Activated naive CD4-positive, alpha-beta T cell treated with anti-CD3 and anti-CD28 coated beads, Interleukin-2, amount 10 ng/mL, durations not matched to agents 7 days and 5 days (primary cell): ENCODE results near the gene TYW3.
A peak's percentile ranks its signal among the peaks of the same experiment; 100 is the strongest.
"Not testable (repeated sequence)": the region's sequence is repeated elsewhere in the genome, so short reads cannot be mapped to it uniquely, and the experiment has no call there.

Source experiments
- CTCF ChIA-PET: fragments of 350-600 bp; sonication (Branson Sonifier 250); formaldehyde crosslinking; loops from one replicate; lab custom pipeline; 2021; ENCODE audit warnings: antibody characterized with exemption; lab: Charles Lee
- DNase-seq: peaks from one replicate; pipeline ENCODE4 v3.0.0-alpha.2; 2020
- H3K27ac Mint-ChIP-seq: one replicate; pipeline ENCODE4 v1.8.0; 2021; ENCODE audit warnings: mild to moderate bottlenecking, moderate library complexity, mixed read lengths
- H3K27me3 Mint-ChIP-seq: one replicate; pipeline ENCODE4 v1.8.0; 2021; ENCODE audit warnings: mild to moderate bottlenecking, mixed read lengths
- H3K36me3 Mint-ChIP-seq: one replicate; pipeline ENCODE4 v1.8.0; 2021; ENCODE audit warnings: mixed read lengths
- H3K4me1 Mint-ChIP-seq: one replicate; pipeline ENCODE4 v1.8.0; 2021; ENCODE audit warnings: mixed read lengths
- H3K4me3 Mint-ChIP-seq: one replicate; pipeline ENCODE4 v1.8.0; 2021; ENCODE audit warnings: mild to moderate bottlenecking, moderate library complexity, mixed read lengths
- H3K9me3 Mint-ChIP-seq: one replicate; pipeline ENCODE4 v1.8.0; 2021; ENCODE audit warnings: mixed read lengths

The TYW3 gene

DNA sequence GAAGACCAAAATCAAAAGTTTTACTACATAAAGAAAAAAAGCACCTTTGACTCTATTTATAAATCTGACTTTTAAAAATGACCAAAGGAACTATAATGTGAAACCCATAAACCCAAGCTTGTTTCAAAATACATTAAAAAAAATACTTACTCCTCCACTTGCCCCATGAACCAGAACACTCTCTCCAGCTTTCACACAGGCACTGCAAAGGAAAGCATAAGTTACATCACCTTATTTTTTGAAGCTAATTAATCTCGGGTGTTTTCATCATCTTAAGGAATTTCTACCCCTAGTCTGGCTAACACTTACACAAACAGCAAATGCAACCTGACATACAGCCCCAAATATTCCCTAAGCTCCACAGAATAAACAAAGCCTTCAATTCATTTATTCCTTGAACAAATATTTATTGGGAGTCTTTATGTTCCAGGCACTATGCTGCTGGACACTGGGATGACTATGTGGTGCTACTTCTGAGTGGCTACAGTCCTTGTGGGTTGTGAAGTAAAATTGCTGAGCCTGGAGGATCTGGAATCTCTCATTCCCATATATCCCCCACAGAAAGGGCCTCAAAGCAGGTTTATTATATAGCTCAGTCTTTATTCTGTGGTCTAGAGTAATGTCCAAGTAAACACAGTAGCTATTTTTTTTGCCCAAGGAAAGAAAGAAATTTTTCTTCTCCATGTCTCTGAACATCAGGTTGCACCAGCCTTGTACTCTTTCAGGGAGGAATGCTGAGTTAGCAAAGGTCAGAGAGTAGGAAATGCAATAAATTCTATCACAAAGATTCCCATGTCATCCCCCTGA, 18.3 kb upstream of the TYW3 start:
- Mint-ChIP-seq H3K27me3 (no peaks in the 10 kb centered on the region), H3K4me3 (no peak overlapping the region), H3K4me1 (no peaks in the 10 kb centered on the region), H3K9me3 (no peaks in the 10 kb centered on the region), H3K27ac (no peak overlapping the region), H3K36me3 (no peaks in the 10 kb centered on the region)
- no peak for DNase-seq
- CTCF ChIA-PET: interaction anchor here (2.5 kb wide), 1 partner anchor 19 kb away, joined by 8 read pairs; the partner anchor contains the start of genes CRYZ and TYW3

DNA sequence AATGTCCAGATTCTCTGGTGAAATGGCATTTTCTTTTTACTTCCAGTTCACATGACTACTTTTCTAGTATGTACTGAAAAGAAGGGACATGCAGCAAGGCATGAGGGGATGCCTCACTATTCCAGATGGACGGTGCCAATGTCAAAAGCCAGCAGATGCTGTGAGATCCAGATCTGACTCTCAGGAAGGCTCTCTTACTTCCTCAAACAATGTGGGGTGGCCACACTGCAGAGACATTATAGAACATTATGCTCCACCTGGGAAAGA, 17.8 kb upstream of the TYW3 start:
- CTCF ChIA-PET: interaction anchor here (2.5 kb wide), 1 partner anchor 18 kb away, joined by 8 read pairs; the partner anchor contains the start of genes CRYZ and TYW3
- Mint-ChIP-seq H3K4me1 (no peaks in the 10 kb centered on the region), H3K9me3 (no peaks in the 10 kb centered on the region), H3K27ac (no peak overlapping the region), H3K27me3 (no peaks in the 10 kb centered on the region), H3K4me3 (no peak overlapping the region), H3K36me3 (no peaks in the 10 kb centered on the region)
- no peak for DNase-seq

DNA sequence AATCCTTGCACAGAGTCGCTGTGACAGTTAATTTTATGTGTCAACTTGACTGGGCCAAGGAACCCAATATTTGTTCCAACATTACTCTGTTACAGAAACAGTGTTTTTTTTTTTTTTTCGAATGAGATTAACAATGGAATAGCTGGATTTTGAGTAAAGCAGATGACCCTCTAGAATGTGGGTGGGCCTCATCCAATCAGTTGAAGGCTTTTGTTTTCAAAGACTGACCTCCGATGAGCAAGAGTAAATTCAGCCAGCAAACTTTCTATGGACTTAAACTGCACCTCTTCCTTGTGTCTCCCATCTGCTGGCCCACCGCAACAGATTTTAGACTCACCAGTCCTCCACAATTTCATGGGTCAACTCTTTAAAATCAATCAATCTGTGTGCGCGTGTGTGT, 17.1 kb upstream of the TYW3 start:
- CTCF ChIA-PET: interaction anchor here (2.5 kb wide), 1 partner anchor 18 kb away, joined by 8 read pairs; the partner anchor contains the start of genes CRYZ and TYW3
- Mint-ChIP-seq H3K4me1 (no peaks in the 10 kb centered on the region), H3K27me3 (no peaks in the 10 kb centered on the region), H3K36me3 (peaks cover 2% of the 10 kb centered on the region), H3K4me3 (no peak overlapping the region), H3K9me3 (no peaks in the 10 kb centered on the region), H3K27ac (no peak overlapping the region)
- DNase-seq: no peak

DNA sequence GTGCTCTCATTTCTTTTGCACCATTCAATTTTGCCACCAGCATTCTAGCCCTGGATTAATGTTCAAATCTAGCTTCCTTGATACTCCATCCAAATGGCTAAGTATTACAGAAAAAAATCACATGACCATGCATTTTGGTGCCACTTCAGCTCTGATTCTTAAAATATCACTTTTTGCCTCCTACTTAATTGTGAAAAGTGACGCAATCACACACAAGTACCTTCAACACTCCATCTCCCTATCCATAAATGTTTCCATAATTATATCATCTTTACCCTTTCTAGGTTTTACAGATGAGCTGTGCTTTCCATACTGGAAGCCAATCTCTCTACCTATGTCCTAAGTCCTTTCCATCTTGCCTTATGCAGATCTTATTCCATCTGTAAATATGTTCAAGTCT, 16.1 kb upstream of the TYW3 start:
- Mint-ChIP-seq H3K4me1 (no peaks in the 10 kb centered on the region), H3K4me3 (no peak overlapping the region), H3K9me3 (no peaks in the 10 kb centered on the region), H3K27me3 (no peaks in the 10 kb centered on the region), H3K27ac (no peak overlapping the region), H3K36me3 (peaks cover 7% of the 10 kb centered on the region)
- DNase-seq: no peak
- CTCF ChIA-PET: no interaction called here

DNA sequence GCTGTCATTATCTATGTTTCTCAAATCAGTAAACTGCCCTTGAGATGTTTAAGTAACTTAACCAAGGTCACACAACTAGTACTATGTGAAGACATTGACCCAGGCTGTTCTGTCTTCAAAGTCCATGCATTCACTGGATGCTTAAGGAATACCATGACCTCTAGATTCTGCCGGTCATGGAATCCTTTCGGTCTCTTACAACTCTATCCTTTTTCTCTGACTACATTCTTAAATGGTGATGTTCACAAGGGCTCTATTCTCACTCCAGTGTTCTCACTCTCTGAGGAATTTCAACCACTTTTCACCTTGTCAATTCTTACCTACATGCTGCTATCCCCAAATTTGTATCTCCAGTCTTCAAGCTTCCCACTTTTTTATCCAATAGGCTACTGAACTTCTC, 15.3 kb upstream of the TYW3 start:
- Mint-ChIP-seq H3K9me3 (no peaks in the 10 kb centered on the region), H3K27ac (no peak overlapping the region), H3K27me3 (no peaks in the 10 kb centered on the region), H3K4me3 (no peak overlapping the region), H3K4me1 (no peaks in the 10 kb centered on the region), H3K36me3 (peaks cover 10% of the 10 kb centered on the region)
- no peak for DNase-seq
- CTCF ChIA-PET: no interaction called here

DNA sequence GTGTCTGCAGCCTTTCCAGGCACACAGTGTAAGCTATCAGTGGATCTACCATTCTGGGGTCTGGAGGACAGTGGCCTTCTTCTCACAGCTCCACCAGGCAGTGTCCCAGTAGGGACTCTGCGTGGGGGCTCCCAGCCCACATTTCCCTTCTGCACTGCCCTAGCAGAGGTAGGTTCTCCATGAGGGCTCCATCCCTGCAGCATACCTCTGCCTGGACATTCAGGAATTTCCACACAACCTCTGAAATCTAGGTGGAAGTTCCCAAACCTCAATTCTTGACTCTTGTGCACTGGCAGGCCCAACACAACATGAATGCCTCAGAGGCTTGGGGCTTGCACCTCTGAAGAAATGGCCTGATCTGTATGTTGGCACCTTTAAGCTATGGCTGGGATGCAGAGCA, 6.9 kb upstream of the TYW3 start:
- CTCF ChIA-PET: no interaction called here
- Mint-ChIP-seq H3K4me1 (peaks cover 5% of the 10 kb centered on the region), H3K27me3 (no peaks in the 10 kb centered on the region), H3K9me3 (peaks cover 17% of the 10 kb centered on the region), H3K36me3 (peaks cover 23% of the 10 kb centered on the region), H3K4me3 (no peak overlapping the region), H3K27ac (no peak overlapping the region)
- no peak for DNase-seq

DNA sequence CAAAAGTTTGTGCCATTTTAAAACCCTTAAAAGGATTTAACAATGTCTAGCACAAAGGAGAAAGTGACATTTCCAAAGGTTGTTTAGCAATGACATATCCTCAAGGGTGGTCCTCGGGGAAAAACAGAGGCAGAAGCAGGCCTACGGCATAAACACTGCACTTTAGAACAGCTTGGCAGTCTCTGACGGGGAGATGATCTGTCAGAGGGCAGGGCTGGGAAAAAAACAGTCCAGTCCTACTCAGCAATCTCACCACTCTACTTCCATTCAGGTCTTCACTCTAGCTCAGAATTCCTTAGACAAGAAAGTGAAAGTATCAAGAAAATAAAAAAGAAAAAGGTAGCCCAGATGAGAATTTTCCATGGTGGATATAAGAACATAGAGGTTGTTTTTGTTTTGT, 4.2 kb upstream of the TYW3 start:
- Mint-ChIP-seq H3K4me3 (no peak overlapping the region), H3K27ac (no peak overlapping the region), H3K9me3 (peaks cover 17% of the 10 kb centered on the region), H3K4me1 (peaks cover 13% of the 10 kb centered on the region), H3K36me3 (peaks cover 15% of the 10 kb centered on the region), H3K27me3 (no peaks in the 10 kb centered on the region)
- no peak for DNase-seq
- CTCF ChIA-PET: no interaction called here

DNA sequence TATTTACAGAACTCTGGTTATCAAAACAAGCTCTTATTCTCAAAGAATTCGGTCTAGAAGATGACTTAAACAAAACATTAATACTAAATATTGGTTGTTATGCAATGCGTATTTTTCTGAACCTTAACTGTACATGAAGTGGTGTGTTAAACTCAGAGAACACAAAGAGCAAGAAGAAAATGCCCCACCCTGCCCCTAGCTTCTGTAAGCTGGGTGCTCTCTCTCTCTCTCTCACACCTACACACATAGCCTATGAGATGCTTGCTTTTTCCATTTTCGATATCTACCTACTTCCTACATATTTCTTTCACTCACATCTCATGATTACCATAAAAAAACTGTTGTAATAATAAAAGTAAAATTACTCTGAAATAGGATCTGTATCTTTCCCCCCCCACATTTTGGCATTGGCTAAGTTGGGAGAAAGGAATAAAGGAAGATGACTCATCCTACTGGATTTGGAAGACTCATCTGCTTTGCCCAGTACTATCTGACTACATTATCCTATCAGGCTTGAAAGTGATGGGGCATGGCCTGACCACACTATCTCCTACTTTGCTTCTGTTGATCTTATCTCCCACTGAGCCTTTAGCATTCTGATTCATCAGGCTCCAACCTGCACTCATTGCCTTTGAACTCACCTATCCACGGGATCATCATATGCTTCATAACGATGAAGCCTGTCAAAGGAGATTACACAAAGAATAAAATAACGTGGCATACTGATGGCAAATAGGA, 3.0 kb upstream of the TYW3 start:
- Mint-ChIP-seq H3K27ac (no peak overlapping the region), H3K4me3 (no peak overlapping the region), H3K36me3 (peaks cover 10% of the 10 kb centered on the region), H3K4me1 (peaks cover 25% of the 10 kb centered on the region), H3K27me3 (no peaks in the 10 kb centered on the region), H3K9me3 (peaks cover 17% of the 10 kb centered on the region)
- no peak for DNase-seq
- CTCF ChIA-PET: no interaction called here

DNA sequence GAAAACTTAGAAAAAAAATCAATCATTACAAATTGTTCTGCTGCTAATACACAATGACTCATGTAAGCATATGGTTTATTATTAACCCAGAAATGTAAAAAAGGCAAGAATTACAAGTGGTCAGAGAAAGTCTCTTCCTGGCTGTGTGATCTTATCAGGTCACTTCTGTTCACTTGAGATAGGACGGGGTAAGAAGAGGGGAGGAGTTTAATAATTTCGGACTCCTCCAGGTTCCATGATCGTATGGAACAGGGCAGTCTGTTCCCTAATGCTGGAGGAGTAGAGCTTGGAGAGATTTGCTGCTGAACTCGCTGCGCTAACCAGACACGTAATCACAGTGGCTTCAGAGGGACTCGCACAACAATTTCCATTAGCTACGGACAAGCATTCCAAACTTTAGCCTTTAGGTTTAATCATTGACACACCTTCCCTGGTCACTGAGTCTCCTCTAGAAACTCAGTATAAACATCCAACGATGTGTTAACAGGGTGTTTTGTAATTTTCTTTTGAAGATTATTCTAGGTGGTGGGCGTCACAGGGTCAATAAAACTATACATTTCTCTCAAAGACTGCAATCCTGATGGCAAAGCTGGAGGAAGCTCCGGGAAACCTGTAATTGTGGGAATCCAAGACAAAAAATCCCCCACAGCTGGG, 1.4 kb upstream of the TYW3 start:
- peaks cover 32% of the 10 kb centered on the region for H3K4me1 Mint-ChIP-seq
- CTCF ChIA-PET: interaction anchor here (3.3 kb wide), 1 partner anchor 42 kb away, joined by 16 read pairs; no protein-coding TSS in a partner anchor
- no peaks in the 10 kb centered on the region for H3K27me3 Mint-ChIP-seq

DNA sequence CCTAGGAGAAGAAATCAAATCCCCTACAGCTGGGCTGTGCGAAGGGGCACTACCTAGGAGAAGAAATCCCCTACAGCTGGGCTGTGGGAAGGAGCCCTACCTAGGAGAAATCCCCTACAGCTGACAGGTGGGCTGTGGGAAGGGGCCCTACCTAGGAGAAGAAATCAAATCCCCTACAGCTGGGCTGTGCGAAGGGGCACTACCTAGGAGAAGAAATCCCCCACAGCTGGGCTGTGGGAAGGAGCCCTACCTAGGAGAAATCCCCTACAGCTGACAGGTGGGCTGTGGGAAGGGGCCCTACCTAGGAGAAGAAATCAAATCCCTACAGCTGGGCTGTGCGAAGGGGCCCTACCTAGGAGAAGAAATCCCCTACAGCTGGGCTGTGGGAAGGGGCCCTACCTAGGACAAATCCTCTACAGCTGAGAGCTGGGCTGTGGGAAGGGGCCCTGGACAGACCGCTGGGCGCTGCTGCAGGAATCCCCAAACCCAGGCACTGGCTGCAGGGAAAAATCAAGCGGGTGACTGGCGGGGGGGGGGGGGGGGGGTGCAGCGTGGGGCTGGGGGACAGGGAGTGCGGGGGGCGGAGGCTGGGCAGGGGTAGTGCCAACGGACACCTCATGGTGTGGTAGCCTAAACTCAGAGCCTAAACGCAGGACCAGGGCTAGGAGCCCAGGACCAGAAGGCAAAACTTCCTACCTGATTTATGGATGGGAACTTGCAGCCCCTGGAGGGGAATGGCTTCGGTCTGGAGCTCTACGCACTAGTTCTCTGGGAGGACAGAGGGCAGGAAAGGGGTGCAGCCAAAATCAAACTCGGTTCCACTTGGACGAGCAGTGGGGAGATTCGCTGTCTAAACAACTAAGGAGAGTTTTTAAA, 643 bp upstream of the TYW3 start:
- CTCF ChIA-PET: interaction anchor here (1.8 to 3.3 kb wide), 2 partner anchors 17 to 43 kb away, joined by 8 to 16 read pairs; no protein-coding TSS in a partner anchor
- DNase-seq, H3K27me3 Mint-ChIP-seq, H3K9me3 Mint-ChIP-seq, H3K36me3 Mint-ChIP-seq: not testable (repeated sequence)
- Mint-ChIP-seq H3K27ac (peak overlapping the region; percentile 95), H3K4me1 (peaks cover 32% of the 10 kb centered on the region), H3K4me3 (peak overlapping the region; percentile 79)

More for the DNA sequence above, 1.4 kb upstream of the TYW3 start:
- peaks cover 7% of the 10 kb centered on the region for H3K9me3 Mint-ChIP-seq
- H3K36me3 Mint-ChIP-seq: peaks cover 7% of the 10 kb centered on the region
- H3K27ac Mint-ChIP-seq: no peak overlapping the region
- peak overlapping the region; percentile 30 for H3K4me3 Mint-ChIP-seq
- DNase-seq: no peak

DNA sequence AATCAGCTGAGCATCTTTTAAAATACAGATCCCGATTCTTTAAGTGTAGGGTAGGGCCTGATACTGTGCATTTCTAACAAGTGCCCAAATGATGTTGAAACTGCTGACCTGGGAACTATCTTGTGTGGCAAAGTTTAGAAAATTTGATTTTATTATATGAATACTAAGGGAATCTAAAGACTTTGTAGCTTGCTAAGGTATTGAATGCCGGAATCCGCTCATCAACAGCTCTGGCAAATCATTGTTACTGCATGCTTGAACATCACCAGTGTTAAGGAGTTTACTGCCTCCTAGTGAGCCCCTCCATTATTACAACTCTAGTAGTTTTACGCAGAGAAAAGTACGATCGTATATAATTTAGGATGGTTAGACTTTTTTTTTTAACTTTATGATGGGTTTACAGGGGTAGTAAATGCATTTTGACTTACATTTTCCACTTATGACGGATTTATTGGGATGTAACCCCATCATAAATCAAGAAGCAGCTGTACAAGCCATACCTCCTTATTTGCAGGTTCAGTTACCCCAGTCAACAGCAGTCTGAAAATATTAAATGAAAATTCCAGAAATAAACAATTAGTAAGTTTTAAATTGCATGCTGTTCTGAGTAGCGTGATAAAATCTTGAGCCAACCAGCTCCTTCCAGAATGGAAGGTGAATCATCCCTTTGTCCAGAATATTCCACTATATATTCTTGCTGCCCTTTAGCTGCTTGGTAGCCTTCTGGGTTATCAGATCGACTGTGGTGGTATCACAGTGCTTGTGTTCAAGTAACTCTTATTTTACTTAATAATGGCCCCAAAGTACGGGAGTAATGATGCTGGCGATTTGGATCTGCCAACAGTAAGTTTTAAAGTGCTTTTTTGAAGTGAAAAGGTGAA, 892 bp downstream of the TYW3 start:
- H3K9me3 Mint-ChIP-seq: no peaks in the 10 kb centered on the region
- H3K4me3 Mint-ChIP-seq: peak overlapping the region; percentile 79
- H3K4me1 Mint-ChIP-seq: peaks cover 32% of the 10 kb centered on the region
- CTCF ChIA-PET: interaction anchor here (0.6 to 3.3 kb wide), 13 partner anchors 11 to 533 kb away, joined by 3 to 16 read pairs (median 4); no protein-coding TSS in a partner anchor
- no peaks in the 10 kb centered on the region for H3K27me3 Mint-ChIP-seq
- DNase-seq: peak; percentile 48
- H3K36me3 Mint-ChIP-seq: peaks cover 15% of the 10 kb centered on the region
- H3K27ac Mint-ChIP-seq: peak overlapping the region; percentile 95

DNA sequence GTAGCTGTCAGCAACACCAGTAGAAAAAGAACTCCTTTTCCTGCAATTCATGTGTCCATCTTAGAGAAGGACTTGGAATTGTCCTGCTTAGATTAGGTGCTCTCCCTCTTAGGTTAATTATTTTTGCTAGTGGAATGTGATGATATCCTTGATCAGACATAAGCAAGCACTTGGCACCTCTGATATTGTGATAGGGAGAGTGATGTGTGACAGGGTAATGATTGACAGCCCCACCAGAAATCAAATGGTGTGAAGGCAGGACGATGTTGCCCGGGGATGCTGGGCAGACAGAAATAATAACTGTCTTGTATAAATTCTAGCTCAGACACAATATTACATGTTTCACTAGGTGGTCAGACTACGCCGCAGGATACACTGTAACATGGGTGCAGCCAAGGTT, 4.4 kb downstream of the TYW3 start:
- Mint-ChIP-seq H3K27ac (no peak overlapping the region), H3K4me3 (no peak overlapping the region), H3K9me3 (peaks cover 14% of the 10 kb centered on the region), H3K36me3 (peaks cover 46% of the 10 kb centered on the region), H3K27me3 (no peaks in the 10 kb centered on the region), H3K4me1 (peaks cover 20% of the 10 kb centered on the region)
- CTCF ChIA-PET: no interaction called here
- DNase-seq: no peak
